ENCODE measurements around the gene KIF25. TPM values are rescaled to one million over a fixed set of nuclear protein-coding genes. Genes with fewer than 3 reads are reported as not detected.

KIF25 gene
- polyA plus RNA-seq, 1 donor from 2014 or later, result not detected

DNA sequence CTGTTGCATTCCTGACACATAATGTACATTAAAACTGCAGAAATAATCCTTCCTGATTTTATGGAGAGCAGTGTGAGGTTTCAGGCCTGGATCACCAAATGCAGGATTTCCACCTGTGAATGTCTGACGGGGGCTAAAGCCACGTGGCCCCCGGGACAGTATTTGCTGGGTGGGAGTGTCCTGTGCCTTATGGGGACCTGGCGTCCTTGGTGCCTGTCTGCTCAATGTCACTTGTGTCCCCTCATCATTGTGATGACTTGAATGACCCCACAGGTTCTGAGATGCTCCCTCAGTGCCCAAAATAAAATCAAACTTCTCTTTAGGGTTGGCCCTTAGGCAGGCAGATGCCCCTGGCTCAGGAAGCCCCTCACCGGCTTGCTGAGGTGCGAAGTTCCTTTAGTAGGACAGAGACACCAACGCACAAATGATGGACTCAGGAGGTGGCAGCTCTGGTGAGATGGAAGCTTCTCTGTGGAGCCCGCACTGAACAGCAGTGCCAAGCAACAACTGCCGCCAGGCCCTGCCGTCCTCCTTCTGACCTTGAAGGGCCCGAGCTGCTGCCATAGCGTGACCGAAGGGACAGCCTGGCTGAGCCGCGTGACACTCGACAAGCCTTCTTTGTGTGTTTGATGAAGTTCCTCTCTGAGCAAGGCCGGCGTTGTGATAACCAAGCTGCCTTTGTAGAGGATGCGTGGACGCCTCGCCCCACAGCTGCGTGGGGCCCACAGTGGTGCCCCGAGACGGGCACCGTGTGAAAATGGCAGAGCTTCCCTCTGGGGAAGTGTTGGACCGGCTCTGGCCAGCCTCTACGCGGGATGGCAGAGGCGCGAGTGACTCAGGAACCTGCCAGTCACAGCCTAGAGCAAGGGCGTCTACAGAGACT, 50.6 kb downstream of the KIF25 start:
- H2AFZ ChIP-seq (ENCODE audit: low read depth, low read length), result no peak overlapping the region
- no peaks in the 10 kb centered on the region for H3K36me3 ChIP-seq (ENCODE audit: insufficient read depth, low read length)
- H3K4me2 ChIP-seq (ENCODE audit: low read length), result no peak overlapping the region
- no peak overlapping the region for H3K27ac ChIP-seq (ENCODE audit: low read length)
- no peaks in the 10 kb centered on the region for H4K20me1 ChIP-seq (ENCODE audit: insufficient read depth)
- no peak overlapping the region for H3K4me3 ChIP-seq (ENCODE audit: low read length)
- no peaks in the 10 kb centered on the region for H3K9me3 ChIP-seq (ENCODE audit: low read length)
- H3K9me2 ChIP-seq (ENCODE audit: insufficient read depth, low read length), result no peaks in the 10 kb centered on the region
- H3F3A ChIP-seq (ENCODE audit: insufficient read depth, low read length, poor library complexity, severe bottlenecking), result no peaks in the 10 kb centered on the region
- no peaks in the 10 kb centered on the region for H3K79me2 ChIP-seq (replicated peaks; ENCODE audit: insufficient read depth, low read length)
- no peaks in the 10 kb centered on the region for H3K27me3 ChIP-seq (ENCODE audit: insufficient read depth, low read depth, low read length)
- TF ChIP-seq TAF1 (IDR thresholded peaks at IDR 0.05; ENCODE audit: low read depth) (no peak), EZH2 (IDR thresholded peaks at IDR 0.05; ENCODE audit: borderline replicate concordance, insufficient read depth, low read length, poor library complexity, severe bottlenecking) (no peak), MXI1 (conservative IDR thresholded peaks at IDR 0.05; ENCODE audit: poor library complexity, severe bottlenecking) (no peak), EP300 (conservative IDR thresholded peaks at IDR 0.05; ENCODE audit: poor library complexity, severe bottlenecking) (no peak), POLR2AphosphoS5 (IDR thresholded peaks at IDR 0.05) (no peak), SMC3 (conservative IDR thresholded peaks at IDR 0.05; ENCODE audit: poor library complexity) (no peak), RAD21 (conservative IDR thresholded peaks at IDR 0.05) (no peak)
- TF ChIP-seq, protein P1, sequence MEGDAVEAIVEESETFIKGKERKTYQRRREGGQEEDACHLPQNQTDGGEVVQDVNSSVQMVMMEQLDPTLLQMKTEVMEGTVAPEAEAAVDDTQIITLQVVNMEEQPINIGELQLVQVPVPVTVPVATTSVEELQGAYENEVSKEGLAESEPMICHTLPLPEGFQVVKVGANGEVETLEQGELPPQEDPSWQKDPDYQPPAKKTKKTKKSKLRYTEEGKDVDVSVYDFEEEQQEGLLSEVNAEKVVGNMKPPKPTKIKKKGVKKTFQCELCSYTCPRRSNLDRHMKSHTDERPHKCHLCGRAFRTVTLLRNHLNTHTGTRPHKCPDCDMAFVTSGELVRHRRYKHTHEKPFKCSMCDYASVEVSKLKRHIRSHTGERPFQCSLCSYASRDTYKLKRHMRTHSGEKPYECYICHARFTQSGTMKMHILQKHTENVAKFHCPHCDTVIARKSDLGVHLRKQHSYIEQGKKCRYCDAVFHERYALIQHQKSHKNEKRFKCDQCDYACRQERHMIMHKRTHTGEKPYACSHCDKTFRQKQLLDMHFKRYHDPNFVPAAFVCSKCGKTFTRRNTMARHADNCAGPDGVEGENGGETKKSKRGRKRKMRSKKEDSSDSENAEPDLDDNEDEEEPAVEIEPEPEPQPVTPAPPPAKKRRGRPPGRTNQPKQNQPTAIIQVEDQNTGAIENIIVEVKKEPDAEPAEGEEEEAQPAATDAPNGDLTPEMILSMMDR (IDR thresholded peaks at IDR 0.05; ENCODE audit: poor library complexity, severe bottlenecking), result no peak
- TF ChIP-seq, protein P2, sequence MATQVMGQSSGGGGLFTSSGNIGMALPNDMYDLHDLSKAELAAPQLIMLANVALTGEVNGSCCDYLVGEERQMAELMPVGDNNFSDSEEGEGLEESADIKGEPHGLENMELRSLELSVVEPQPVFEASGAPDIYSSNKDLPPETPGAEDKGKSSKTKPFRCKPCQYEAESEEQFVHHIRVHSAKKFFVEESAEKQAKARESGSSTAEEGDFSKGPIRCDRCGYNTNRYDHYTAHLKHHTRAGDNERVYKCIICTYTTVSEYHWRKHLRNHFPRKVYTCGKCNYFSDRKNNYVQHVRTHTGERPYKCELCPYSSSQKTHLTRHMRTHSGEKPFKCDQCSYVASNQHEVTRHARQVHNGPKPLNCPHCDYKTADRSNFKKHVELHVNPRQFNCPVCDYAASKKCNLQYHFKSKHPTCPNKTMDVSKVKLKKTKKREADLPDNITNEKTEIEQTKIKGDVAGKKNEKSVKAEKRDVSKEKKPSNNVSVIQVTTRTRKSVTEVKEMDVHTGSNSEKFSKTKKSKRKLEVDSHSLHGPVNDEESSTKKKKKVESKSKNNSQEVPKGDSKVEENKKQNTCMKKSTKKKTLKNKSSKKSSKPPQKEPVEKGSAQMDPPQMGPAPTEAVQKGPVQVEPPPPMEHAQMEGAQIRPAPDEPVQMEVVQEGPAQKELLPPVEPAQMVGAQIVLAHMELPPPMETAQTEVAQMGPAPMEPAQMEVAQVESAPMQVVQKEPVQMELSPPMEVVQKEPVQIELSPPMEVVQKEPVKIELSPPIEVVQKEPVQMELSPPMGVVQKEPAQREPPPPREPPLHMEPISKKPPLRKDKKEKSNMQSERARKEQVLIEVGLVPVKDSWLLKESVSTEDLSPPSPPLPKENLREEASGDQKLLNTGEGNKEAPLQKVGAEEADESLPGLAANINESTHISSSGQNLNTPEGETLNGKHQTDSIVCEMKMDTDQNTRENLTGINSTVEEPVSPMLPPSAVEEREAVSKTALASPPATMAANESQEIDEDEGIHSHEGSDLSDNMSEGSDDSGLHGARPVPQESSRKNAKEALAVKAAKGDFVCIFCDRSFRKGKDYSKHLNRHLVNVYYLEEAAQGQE (IDR thresholded peaks at IDR 0.05; ENCODE audit: borderline replicate concordance), result no peak
- H3K9ac ChIP-seq (ENCODE audit: low read length), result no peak overlapping the region

DNA sequence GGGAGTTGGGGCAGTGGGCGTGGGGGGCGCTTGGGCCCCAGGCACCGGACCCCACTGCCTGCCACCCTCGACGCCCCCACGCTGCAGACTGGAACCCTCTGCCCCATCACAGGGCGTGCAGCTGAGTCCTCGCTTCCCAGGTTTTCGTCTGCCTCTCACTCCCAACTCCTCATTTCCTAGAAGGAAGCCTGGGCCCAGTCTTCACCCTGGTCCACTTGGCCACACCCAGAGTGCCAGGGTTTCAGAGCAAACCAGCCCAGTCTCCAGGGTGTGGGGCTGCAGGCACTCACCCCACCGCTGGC, 51.2 kb downstream of the KIF25 start:
- Histone ChIP-seq H3K4me2 (ENCODE audit: low read length) (no peak overlapping the region), H3K27ac (ENCODE audit: low read length) (no peak overlapping the region), H3K9me3 (ENCODE audit: low read length) (no peaks in the 10 kb centered on the region), H3K9ac (ENCODE audit: low read length) (no peak overlapping the region), H3K9me2 (ENCODE audit: insufficient read depth, low read length) (no peaks in the 10 kb centered on the region), H3K36me3 (ENCODE audit: insufficient read depth, low read length) (no peaks in the 10 kb centered on the region), H3K4me3 (ENCODE audit: low read length) (no peak overlapping the region), H4K20me1 (ENCODE audit: insufficient read depth) (no peaks in the 10 kb centered on the region), H3F3A (ENCODE audit: insufficient read depth, low read length, poor library complexity, severe bottlenecking) (no peaks in the 10 kb centered on the region), H3K27me3 (ENCODE audit: insufficient read depth, low read depth, low read length) (no peaks in the 10 kb centered on the region), H3K79me2 (replicated peaks; ENCODE audit: insufficient read depth, low read length) (no peaks in the 10 kb centered on the region), H2AFZ (ENCODE audit: low read depth, low read length) (no peak overlapping the region)
- TF ChIP-seq TAF1 (IDR thresholded peaks at IDR 0.05; ENCODE audit: low read depth) (no peak), RAD21 (conservative IDR thresholded peaks at IDR 0.05) (no peak), POLR2AphosphoS5 (IDR thresholded peaks at IDR 0.05) (no peak), EZH2 (IDR thresholded peaks at IDR 0.05; ENCODE audit: borderline replicate concordance, insufficient read depth, low read length, poor library complexity, severe bottlenecking) (no peak), SMC3 (conservative IDR thresholded peaks at IDR 0.05; ENCODE audit: poor library complexity) (no peak), MXI1 (conservative IDR thresholded peaks at IDR 0.05; ENCODE audit: poor library complexity, severe bottlenecking) (no peak), EP300 (conservative IDR thresholded peaks at IDR 0.05; ENCODE audit: poor library complexity, severe bottlenecking) (no peak)
- TF ChIP-seq, protein P2 (IDR thresholded peaks at IDR 0.05; ENCODE audit: borderline replicate concordance), result no peak
- TF ChIP-seq, protein P1 (IDR thresholded peaks at IDR 0.05; ENCODE audit: poor library complexity, severe bottlenecking), result no peak
